ENCODE data around the gene FUOM.

FUOM gene

GRCh38 chr10:133366130-133366478 lies 8.3 kb upstream of the FUOM start:
- no peak for DNase-seq

DNA sequence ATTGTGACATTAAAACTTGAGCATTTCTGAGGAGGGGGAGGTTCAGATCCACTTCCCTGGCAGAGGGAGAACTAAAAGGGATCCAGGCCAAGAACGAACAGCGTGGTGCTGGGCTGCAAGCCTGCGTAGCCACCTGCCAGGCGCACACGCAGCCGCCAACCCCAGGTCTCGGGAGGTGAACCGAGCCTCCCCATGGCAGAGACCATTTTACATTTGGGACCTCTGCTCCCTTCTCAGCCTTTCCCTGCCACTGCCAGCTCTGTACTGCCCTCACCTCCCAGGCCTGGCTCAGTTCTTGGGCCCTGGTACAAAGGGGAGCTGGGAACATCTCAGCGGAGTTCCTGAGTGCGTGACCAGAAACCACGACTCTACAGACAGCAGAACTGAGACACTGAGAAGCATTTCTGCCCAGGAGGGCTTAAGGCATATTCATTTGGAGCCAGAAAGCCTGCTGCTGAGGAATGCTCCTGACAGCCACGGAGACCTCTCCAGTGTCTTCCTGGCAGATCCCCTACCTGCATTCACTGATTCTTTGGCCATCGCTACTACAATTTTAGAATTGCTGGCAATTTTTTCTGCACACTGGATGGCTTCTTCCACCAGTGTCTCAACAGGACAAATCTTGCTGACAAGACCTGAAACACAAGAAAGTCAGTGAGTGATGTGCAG lies 7.8 kb upstream of the FUOM start:
- no peak for DNase-seq

DNA sequence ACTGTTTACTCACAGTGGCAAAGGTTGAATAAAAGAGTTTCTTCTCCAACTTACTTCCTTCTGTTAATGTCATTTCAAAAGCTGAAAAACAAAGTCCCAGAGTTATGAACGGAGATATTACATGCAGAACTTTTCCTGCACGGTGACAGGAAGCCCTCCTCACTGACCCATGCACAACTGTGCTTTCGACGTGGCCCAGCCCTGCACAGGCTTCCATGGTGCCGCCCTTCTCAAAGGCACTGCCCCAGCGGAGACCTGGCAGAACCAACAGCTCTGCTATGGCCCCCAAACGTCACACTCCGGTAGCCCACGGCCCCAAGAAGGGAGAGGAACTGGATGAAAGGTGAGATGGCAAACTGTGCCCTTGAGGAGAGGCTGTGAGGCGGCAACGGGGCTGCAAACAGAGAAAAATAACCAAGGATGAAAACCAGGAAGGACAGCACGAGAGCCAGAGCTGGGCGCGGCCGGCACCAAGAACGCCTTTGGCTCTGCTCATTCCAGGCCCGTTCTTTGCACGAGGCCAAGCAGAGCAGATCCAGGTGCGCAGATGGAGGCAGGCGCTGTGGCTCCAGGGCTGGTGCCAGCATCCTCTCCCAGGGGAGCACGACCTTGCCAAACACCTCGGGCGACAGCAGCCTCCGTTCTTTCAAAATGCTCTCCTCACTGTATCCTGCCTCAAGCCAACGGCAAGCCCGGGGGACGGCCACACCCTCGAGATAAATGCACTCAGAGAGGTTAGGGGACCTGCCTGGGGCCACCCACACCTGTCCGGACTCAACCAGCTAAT lies 7.0 kb upstream of the FUOM start:
- DNase-seq = no peak

- no peak for DNase-seq
These were observed 5.0 kb upstream of the FUOM start for GRCh38 chr10:133362846-133363245.

GRCh38 chr10:133361773-133362441 lies 4.1 kb upstream of the FUOM start:
- no peak for DNase-seq

- DNase-seq = no peak
These were observed 3.4 kb upstream of the FUOM start for GRCh38 chr10:133361227-133361626.

DNA sequence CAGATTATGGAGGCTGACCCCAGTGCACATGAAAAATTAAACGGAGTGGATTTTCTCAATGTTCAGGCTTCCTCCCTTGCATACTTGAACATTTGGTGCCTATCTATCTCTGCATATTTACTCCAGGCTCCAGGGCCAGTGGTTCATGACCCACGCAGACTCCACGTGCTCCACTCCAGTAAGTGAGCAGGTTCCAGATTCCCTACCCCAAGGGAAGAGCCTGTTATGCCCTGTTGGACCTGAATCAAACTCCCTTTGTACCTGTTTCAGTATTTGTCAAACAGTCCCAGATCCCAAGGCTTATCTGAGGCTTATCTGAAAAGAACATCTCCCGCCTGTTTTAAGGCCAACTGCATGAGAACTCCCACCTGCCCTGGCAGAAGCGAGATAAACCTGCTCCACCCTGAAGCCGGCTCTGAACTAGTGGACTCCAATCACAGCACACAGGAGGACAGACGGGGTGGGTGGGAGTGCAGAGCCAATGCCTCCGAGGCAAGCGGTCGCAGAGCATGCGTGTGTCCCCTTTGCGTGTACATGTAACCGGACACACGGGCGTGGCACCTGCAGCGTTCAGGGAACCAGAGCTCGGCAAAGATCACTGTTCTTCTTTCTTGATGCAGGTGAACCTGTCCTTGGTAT lies 2.3 kb upstream of the FUOM start:
- no peak for DNase-seq

DNA sequence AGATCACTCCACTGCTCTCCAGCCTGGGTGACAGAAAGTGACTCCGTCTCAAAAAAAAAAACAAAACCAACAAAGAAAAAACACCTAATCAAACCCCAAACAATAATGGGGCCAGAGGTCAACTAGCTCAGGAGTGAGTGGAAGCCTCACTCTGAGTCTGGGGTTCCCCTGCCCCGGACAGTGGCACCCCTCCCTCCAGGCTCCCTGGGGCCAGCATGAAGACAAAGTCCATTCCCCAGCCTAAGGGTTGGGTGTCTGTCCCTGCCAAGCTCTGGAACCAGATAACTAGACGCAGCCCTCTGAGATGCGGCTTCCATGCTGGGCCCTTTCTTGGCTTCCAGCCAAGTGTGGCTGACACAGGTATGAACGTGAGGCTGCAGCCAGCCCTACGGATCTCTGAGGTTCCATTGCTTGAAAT lies 1.7 kb upstream of the FUOM start:
- DNase-seq = no peak

DNA sequence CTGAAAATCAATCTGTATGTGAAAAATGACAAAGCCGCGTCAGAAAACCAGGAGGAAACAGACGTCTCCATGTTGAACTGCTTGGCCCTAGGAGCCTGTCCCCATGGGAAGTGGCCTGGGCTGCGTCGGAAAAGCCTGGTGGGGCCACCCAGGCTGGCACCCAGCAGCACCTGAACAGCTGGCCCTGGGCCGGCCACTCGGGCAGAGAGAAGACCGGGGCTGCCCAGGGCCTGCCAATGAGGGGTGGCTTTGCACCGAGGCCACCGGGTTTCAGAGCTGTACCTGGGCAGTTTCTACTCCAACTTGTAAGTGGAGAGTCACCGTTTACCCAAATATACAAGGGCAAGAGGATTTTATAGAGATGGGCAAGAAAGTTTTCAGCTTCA lies 1.1 kb upstream of the FUOM start:
- no peak for DNase-seq

DNA sequence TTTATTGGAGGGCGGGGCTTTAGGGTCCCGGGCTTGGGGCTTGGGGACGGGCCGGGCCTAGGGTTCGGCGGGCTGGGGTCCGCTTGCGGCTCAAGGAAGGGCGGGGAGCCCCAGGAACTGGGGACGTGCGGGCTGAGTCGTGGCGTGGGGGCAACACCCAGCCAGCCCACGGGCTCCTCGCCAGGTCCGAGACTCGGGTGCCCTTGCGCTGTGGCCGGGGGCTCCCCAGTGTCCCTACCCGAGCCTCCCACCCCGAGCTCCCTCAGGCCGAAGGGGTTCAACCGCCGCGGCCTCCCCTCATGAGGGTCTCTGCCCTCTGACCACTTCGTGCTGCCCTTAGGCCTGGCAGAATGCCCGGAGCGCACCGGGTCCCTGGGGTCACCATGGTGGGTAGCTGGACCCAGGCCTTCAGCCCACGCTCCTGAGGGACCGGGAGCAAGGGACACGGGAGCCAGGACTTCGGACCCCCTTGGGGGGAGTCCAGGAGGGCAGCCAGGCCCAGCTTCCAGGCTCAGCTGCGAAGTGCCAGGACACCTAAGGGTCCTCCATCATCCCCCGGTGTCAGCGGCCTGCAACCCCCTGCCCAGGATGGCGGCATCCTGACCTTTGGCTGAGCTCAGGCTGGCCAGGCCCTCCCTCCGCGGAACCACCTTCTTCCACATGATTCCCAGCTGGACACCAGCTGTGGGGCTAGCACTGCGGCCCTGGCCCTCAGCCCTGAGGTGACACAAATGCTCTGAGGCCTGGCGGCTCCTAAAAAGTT lies 524 bp upstream of the FUOM start:
- DNase-seq = no peak

DNA sequence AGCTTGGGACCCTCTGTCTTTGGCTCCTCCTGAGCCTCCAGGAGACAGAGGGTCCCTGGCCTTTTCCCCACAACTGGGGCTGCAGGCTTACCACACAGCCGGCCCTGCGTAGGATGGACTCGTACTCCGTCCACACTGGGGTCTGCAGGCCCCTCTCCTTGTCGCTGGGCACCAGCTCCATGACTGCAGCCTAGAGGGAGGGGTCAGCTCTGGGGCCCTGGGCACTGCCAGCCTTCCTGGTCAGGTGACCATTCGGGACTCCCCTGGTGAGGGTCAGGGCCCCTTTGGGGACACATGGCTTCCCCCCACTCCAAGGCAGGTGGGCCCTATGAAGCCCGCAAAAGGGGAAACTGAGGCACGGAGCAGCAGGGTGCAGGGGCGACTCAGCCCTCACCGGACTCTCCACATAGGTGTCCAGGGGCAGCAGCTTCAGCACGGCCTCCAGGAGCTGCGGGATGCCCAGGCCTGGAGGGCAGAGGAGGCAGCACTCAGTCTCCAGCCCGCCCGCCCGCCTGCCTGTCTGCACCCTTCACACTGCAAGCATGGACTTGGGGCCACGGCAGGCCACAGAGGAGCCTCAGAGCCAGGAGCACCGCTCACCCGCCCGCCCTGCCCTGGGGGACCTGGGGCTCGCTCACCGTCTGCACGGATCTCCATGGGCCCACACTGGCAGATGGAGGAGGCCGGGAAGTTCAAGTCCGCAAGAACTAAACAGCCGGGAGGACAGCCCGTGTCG lies 1.1 kb downstream of the FUOM start:
- no peak for DNase-seq

- DNase-seq = no peak
These were observed 1.8 kb downstream of the FUOM start for GRCh38 chr10:133355991-133356390.

DNA sequence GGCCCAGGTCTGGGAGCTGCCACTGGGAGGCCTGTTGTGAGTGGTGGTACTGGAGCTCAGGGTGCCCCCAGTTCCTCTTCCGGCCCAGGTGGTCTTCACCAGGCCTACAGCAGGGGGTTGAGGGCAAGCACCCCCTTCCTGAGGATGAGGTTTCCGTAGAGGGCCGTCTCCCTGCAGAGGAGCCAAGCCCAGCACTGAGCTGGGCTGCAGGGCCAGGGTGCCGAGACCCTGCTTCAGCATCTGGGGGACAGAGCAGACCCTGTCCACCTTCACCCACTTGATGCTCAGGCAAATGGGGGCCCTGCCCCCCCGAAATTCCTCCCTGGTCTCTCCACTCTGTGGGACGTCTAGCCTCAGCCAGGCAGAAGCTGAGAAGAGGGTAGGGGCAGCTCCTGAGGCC lies 2.6 kb downstream of the FUOM start:
- no peak for DNase-seq

DNA sequence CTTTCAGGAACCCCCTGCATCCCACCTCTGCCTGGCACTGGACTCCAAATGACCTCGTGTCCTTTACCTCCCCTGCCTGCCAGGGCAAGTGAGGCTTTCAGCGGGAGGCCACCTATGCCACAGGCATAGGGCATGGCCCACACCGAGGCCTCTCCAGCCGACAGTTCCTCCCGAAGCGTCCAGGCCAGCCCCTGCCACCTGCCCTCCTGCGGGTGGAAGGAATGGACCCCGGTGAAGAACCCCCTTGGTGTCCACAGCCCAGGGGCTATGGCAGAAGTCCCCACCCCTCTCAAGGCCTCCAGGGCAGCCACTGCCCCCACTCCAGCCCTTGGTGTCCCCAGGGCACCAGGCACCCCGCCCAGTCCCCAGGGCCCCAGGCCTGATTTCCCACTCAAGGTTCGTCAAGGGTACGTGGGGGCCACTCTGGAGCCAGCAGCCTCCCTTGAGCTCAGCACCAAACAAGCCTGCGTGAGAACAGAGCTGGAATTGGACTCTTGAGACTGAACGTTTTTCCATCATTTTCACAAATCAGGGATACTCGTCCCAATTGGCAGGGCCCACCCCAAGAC lies 3.1 kb downstream of the FUOM start:
- no peak for DNase-seq

DNA sequence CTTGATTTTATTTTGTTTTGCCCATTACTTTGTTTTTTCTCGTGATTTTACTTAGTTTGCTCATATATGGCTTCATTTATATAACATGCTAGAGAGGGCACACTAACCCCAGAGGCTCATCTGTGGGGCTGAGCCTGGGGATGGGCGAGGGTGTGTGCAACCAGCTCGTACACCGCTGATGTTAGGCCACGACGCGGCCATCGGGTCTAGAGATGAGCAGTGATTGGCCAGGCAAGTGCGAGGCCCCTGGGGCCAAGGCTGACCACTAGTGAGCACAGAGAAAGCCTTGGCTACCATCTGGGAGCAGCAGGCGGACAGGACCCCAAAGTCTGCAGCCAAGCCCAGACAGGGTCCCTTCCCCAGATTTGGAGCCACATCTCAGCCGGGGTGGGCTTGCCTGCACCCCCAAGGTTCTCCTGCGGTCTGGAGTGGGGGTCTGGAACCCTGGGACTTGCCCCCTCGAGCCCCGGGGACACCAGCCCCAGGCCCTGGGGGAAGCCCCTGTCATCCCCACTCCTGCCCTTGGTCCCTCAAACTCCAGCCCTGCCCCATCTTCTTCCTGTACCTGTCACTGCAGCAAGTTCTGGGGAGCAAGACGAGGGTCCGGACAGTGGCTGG lies 3.7 kb downstream of the FUOM start:
- no peak for DNase-seq

GRCh38 chr10:133353202-133353959 lies 4.4 kb downstream of the FUOM start:
- DNase-seq = no peak

- DNase-seq = no peak
These were observed 6.2 kb downstream of the FUOM start for GRCh38 chr10:133351408-133352318.

GRCh38 chr10:133350950-133351329 lies 6.9 kb downstream of the FUOM start:
- no peak for DNase-seq

GRCh38 chr10:133350283-133350949 lies 7.4 kb downstream of the FUOM start:
- DNase-seq = no peak
